Measurements from ENCODE around the gene ENTHD1.

The ENTHD1 gene

DNA sequence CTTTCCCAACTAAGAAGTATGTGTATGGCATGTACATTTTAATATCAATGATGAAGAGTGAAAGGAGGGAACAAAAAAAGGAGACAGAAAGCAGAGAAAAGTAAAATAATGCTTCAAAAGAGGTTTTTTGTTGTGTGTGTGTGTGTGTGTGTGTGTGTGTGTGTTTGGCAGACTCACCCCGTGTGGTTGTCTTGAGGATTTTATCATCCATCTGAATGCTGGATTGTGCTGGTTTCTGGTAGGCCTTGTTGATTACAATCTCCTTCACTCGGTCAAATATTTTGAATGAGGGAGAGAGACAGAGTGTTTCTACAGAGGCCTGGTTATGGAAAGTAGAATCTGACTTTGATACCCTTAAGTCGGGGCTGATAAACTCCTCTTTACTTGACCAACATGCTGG, 128.5 kb downstream of the ENTHD1 start:
- TF ChIP-seq EGR1 (IDR thresholded peaks at IDR 0.05), result no peak
- no peak for TF ChIP-seq ZBTB7A (IDR thresholded peaks at IDR 0.05; ENCODE audit: low read depth)
- TF ChIP-seq, protein P1, sequence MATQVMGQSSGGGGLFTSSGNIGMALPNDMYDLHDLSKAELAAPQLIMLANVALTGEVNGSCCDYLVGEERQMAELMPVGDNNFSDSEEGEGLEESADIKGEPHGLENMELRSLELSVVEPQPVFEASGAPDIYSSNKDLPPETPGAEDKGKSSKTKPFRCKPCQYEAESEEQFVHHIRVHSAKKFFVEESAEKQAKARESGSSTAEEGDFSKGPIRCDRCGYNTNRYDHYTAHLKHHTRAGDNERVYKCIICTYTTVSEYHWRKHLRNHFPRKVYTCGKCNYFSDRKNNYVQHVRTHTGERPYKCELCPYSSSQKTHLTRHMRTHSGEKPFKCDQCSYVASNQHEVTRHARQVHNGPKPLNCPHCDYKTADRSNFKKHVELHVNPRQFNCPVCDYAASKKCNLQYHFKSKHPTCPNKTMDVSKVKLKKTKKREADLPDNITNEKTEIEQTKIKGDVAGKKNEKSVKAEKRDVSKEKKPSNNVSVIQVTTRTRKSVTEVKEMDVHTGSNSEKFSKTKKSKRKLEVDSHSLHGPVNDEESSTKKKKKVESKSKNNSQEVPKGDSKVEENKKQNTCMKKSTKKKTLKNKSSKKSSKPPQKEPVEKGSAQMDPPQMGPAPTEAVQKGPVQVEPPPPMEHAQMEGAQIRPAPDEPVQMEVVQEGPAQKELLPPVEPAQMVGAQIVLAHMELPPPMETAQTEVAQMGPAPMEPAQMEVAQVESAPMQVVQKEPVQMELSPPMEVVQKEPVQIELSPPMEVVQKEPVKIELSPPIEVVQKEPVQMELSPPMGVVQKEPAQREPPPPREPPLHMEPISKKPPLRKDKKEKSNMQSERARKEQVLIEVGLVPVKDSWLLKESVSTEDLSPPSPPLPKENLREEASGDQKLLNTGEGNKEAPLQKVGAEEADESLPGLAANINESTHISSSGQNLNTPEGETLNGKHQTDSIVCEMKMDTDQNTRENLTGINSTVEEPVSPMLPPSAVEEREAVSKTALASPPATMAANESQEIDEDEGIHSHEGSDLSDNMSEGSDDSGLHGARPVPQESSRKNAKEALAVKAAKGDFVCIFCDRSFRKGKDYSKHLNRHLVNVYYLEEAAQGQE (IDR thresholded peaks at IDR 0.05; ENCODE audit: low read depth), result no peak
- no peak for TF ChIP-seq EP300 (IDR thresholded peaks at IDR 0.05; ENCODE audit: borderline replicate concordance)
- TF ChIP-seq RAD21 (IDR thresholded peaks at IDR 0.05; ENCODE audit: low read depth), result no peak
- TF ChIP-seq, protein P2, sequence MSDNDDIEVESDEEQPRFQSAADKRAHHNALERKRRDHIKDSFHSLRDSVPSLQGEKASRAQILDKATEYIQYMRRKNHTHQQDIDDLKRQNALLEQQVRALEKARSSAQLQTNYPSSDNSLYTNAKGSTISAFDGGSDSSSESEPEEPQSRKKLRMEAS (IDR thresholded peaks at IDR 0.05), result no peak
- no peak for TF ChIP-seq CREB1 (IDR thresholded peaks at IDR 0.05; ENCODE audit: low read depth)
- TF ChIP-seq CEBPB (IDR thresholded peaks at IDR 0.05), result no peak
- no peak for TF ChIP-seq TCF12 (IDR thresholded peaks at IDR 0.05; ENCODE audit: low read depth)
- no peak for TF ChIP-seq TAF1 (IDR thresholded peaks at IDR 0.05; ENCODE audit: low read depth)
- TF ChIP-seq NFIC (IDR thresholded peaks at IDR 0.05), result no peak
- no peak for TF ChIP-seq TEAD4 (IDR thresholded peaks at IDR 0.05)
- TF ChIP-seq, protein P3, sequence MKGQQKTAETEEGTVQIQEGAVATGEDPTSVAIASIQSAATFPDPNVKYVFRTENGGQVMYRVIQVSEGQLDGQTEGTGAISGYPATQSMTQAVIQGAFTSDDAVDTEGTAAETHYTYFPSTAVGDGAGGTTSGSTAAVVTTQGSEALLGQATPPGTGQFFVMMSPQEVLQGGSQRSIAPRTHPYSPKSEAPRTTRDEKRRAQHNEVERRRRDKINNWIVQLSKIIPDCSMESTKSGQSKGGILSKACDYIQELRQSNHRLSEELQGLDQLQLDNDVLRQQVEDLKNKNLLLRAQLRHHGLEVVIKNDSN (IDR thresholded peaks at IDR 0.05), result no peak
- no peak for TF ChIP-seq FOXM1 (IDR thresholded peaks at IDR 0.05; ENCODE audit: borderline replicate concordance, low read depth)

DNA sequence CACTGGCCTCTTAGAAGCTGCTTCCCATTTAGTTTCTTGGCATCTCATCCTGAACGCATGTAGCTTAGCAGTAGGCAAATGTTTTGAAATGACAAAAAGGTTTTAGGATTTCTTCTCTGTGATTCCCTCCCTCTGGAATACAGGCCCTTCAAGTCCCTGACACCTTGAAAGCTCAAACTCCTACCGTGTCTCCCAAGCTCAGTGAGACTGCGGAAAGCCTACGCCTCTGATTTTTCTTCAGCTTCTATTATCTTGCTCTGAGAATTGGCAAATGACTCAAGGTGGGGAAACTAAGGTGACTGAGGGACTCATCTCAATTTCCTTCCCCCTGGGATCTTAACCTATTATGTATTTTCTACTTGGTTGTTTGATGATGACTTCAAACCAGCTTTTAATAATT, 130.3 kb downstream of the ENTHD1 start:
- TF ChIP-seq RAD21 (IDR thresholded peaks at IDR 0.05; ENCODE audit: low read depth) (no peak), YY1 (IDR thresholded peaks at IDR 0.05; ENCODE audit: low read depth) (no peak), EP300 (IDR thresholded peaks at IDR 0.05; ENCODE audit: borderline replicate concordance) (no peak), ZBTB7A (IDR thresholded peaks at IDR 0.05; ENCODE audit: low read depth) (no peak), FOXM1 (IDR thresholded peaks at IDR 0.05; ENCODE audit: borderline replicate concordance, low read depth) (no peak), CREB1 (IDR thresholded peaks at IDR 0.05; ENCODE audit: low read depth) (no peak), EGR1 (IDR thresholded peaks at IDR 0.05) (no peak), TAF1 (IDR thresholded peaks at IDR 0.05; ENCODE audit: low read depth) (no peak)
- TF ChIP-seq, protein P2 (IDR thresholded peaks at IDR 0.05), result no peak
- TF ChIP-seq, protein P3 (IDR thresholded peaks at IDR 0.05), result no peak

DNA sequence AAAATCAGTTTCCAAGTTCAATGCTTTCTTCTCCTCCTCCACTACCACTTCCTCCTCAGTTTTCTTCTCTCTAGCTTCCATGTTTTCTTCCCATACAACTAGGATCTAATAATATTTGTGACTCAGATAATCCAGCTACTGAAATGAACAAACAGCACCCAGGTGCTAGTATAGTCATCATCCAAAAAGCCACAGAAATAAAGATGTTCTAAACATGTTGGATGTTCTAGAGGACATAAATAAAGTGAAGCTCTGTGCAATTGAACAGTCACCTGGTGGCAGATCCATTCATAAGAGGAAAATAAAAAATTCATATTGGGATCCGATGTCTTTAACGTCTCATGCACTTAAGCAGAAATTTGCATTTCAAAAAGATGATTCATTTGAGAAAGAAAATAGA, 142.8 kb downstream of the ENTHD1 start:
- no peak for TF ChIP-seq TEAD4 (IDR thresholded peaks at IDR 0.05)
- TF ChIP-seq, protein P2 (IDR thresholded peaks at IDR 0.05), result no peak
- no peak for TF ChIP-seq RAD21 (IDR thresholded peaks at IDR 0.05; ENCODE audit: low read depth)
- no peak for TF ChIP-seq EP300 (IDR thresholded peaks at IDR 0.05; ENCODE audit: borderline replicate concordance)
- TF ChIP-seq NFIC (IDR thresholded peaks at IDR 0.05), result no peak
- no peak for TF ChIP-seq TCF12 (IDR thresholded peaks at IDR 0.05; ENCODE audit: low read depth)
- TF ChIP-seq EGR1 (IDR thresholded peaks at IDR 0.05), result no peak
- TF ChIP-seq CEBPB (IDR thresholded peaks at IDR 0.05), result no peak
- TF ChIP-seq CREB1 (IDR thresholded peaks at IDR 0.05; ENCODE audit: low read depth), result no peak
- no peak for TF ChIP-seq ZBTB7A (IDR thresholded peaks at IDR 0.05; ENCODE audit: low read depth)
- TF ChIP-seq TAF1 (IDR thresholded peaks at IDR 0.05; ENCODE audit: low read depth), result no peak
- TF ChIP-seq, protein P1 (IDR thresholded peaks at IDR 0.05; ENCODE audit: low read depth), result no peak
- TF ChIP-seq YY1 (IDR thresholded peaks at IDR 0.05; ENCODE audit: low read depth), result no peak
- TF ChIP-seq FOXM1 (IDR thresholded peaks at IDR 0.05; ENCODE audit: borderline replicate concordance, low read depth), result no peak
- TF ChIP-seq, protein P3 (IDR thresholded peaks at IDR 0.05), result no peak

DNA sequence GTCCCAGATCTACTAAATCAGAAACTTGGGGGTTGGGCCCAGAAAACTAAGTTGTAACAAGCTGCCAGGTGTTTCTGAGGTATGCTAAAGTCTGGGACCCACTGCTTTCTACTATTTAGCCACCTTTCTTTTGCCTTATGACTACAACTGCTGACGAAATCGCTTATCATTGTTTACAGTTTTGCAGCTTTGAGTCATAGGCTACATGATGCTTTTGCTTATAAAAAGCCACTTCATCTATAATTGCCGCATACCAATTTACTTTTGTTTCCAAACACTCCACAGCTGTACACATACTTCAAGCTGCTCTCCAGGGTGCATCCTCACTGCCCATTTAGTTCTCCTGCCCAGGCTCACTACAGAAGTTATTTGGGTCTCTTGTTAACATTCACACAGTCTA, 144.7 kb downstream of the ENTHD1 start:
- TF ChIP-seq TAF1 (IDR thresholded peaks at IDR 0.05; ENCODE audit: low read depth) (no peak), NFIC (IDR thresholded peaks at IDR 0.05) (no peak), RAD21 (IDR thresholded peaks at IDR 0.05; ENCODE audit: low read depth) (no peak), TCF12 (IDR thresholded peaks at IDR 0.05; ENCODE audit: low read depth) (no peak)

DNA sequence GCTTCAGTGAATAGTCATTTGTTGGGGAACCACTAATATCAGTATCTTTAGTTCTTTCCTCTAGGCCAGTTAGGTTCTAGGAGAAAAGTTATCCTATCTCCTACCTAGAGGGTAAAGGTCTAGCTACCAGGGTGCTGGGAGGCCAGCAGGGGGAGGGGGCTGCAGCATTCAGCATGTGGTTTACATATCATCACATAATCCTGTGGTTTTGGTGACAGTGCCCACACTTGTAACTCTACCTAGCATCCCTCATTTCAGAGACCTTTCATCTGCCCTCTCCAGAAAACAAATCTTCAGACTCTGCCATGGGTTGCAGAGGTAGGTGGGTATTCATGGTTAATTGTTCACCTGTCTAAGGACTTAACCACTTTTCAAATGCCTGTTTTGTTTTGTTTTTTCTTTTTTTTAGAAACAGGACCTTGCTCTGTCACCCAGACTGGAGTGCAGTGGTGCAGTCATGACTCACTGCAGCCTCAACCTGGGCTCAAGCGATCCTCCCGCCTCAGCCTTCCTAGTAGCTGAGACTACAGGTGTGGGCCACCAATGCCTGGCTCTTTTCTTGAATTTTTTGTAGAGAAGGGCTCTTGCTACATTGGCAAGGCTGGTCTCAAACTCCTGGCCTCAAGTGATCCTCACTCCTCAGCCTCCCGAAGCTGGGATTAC, 146.8 kb downstream of the ENTHD1 start:
- TF ChIP-seq EGR1 (IDR thresholded peaks at IDR 0.05) (no peak), TAF1 (IDR thresholded peaks at IDR 0.05; ENCODE audit: low read depth) (no peak), YY1 (IDR thresholded peaks at IDR 0.05; ENCODE audit: low read depth) (no peak), CEBPB (IDR thresholded peaks at IDR 0.05) (no peak), RAD21 (IDR thresholded peaks at IDR 0.05; ENCODE audit: low read depth) (no peak)
- TF ChIP-seq, protein P2 (IDR thresholded peaks at IDR 0.05), result no peak
- TF ChIP-seq, protein P1 (IDR thresholded peaks at IDR 0.05; ENCODE audit: low read depth), result no peak
